Lung microvascular endothelial cell (primary cell): Measurements from ENCODE around the gene CASTOR2. TPM values are rescaled to one million over a fixed set of nuclear protein-coding genes. Genes with fewer than 3 reads are reported as not detected.
"Not testable (repeated sequence)": the region's sequence is repeated elsewhere in the genome, so short reads cannot be mapped to it uniquely, and the experiment has no call there.

Source experiments
- DNase-seq, 2 donors: peaks; one replicate each; pipeline versions ENCODE4 v3.0.0 to v3.0.0-alpha.2; 2010; ENCODE audit warnings: low read depth in 2 of 2
- total RNA-seq: library from RNA; depleted of rRNA; stranded (reverse); fragments of >200 nt; gene quantifications from 2 replicates; pipeline ENCODE4 v1.2.1, GENCODE V29; 2014

CASTOR2 gene
- 8.3 and 12.7 TPM in 2 replicates for total RNA-seq

DNA sequence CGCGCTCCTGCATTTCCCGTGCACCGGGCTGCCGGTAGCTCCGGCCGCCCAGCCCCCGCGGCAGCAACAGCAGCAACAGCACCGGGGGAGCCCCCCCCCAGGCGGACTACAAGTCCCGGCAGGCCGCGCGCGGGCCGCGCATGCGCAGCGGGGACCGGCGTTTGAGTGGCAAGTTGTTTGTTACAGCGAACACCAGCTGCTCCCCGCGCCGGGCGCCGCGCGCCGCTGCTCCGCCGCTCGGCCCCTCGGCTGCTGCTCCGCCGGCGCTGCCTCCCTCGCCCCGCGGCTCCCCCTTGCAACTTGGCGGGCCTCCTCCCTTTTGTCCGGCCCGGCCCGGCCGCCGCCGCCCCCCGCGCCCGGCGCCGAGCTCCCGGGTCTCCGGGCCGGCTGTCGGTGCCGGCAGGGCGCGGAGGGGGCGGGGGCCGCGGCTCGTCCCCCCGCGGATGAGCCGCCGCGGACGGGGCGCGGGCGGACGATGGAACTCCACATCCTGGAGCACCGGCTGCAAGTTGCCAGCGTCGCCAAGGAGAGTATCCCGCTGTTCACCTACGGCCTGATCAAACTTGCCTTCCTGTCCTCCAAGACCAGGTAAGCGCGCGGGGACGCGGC is at the start of gene CASTOR2:
Gene CASTOR2, plus strand, starts transcription at position 195 of the 609 bp plus-strand sequence. Its CDS starts 281 bp downstream, at position 476.
- DNase-seq = not testable (repeated sequence)

DNA sequence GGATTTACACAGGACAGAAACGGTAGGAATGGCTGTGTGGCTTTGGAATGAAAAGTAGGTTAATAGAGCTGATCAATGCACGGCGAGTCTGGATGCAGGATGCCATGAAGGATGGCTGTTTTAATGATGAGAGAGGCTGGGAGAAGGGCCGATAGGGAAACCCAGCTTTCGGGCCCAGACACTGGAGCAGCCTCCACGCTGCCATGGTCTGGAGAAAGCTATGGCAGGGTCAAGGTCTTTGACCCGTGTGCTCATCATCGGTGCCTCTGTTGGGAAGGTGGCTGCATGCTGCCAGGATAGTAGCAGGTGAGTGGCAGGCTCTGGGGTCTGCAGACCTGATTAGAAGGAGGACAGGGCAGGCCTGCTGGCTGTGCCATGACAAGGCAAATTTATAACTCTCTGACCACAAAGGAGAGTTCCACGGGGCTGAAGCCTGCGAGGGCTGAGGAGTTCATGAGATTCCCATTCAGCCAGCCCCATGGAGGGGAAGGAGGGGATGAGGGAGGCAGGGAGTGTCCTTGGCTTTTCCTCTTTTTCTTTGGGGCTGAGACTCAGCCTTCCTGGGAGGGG is 42.1 kb upstream of the CASTOR2 start:
- not testable (repeated sequence) for DNase-seq

DNA sequence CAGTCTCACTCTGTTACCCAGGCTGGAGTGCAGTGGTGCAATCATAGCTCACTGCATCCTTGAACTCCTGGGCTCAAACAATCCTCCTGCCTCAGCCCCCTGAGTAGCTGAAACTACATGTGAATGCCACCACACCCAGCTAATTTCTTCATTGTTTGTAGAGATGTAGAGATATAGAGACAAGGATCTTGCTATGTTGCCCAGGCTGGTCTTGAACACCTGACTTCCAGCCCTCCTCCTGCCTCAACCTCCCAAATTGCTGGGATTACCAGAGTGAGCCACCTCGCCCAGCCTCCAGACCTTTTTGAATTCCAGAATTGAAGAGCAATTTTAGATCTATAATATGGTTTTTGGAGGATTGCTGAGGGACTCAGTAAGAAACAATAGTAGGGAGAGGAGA is 40.9 kb upstream of the CASTOR2 start:
- not testable (repeated sequence) for DNase-seq

DNA sequence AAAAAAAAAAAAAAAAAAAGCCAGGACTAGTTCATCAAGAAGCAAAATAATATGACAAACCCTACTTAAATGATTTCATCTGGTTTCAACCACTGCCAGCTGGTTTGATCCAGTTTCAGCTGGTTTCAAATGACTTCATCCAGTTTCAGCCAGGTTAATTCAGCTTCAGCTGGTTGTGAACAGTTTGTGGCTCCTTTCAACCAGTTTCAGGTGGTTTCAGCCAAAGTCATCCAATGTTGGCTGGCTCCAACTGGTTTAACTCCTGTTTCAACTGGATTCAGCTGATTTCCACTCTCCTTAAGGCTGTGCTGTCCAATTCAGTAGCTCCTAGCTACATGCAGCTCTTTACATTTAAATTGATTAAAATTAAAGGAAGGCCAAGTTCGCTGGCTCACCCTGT is 37.5 kb upstream of the CASTOR2 start:
- not testable (repeated sequence) for DNase-seq

DNA sequence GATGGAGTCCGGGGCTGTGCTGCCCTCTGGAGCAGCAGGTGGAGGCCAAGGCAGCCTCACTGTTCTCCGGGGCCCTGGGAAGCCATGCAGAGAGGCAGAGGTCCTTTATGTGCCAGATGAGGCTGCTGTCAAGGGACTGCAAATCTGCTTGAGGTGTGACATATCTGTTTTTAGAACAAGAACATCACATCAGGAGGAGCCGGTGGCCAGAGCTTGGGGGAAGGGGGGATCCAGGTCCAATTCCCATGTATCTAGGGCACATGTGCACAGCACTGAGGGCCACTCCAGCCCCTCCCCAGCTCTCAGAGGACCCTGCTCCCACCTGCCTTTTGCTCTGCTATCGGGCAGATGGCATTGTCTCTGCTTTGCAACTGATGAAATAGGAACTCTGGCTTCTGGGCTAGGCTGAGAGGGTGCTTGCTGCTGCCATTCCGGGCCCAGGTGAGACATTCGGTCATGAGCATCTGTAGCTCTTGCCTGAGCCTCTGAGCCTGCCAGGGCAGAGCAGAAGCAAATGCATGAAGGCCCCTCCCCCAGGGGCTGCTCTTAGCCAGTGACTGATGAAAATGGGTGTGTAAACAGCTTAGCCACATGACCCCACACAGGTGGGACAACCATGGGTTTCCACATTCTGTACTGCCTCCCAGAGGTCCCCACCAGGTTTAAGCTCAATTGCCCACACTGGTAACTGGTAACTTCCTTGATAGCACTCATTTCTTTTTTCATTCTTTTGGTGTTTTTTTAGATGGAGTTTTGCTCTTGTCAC is 32.8 kb upstream of the CASTOR2 start:
- DNase-seq = not testable (repeated sequence)

DNA sequence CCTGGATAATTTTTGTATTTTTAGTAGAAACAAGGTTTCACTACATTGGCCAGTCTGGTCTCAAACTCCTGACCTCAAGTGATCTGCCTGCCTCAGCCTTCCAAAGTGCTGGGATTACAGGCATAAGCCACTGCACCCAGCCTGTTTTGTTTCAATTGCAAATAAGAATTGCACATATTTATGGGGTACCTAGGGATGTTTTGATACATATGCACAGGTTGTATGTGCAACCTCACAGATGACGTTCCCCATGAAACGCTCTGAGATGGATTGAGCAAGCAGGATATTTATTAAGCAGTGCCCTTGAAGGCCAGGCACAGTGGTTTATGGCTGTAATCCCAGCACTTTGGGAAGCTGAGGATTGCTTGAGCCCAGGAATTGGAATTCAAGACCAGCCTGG is 25.1 kb upstream of the CASTOR2 start:
- DNase-seq = not testable (repeated sequence)

DNA sequence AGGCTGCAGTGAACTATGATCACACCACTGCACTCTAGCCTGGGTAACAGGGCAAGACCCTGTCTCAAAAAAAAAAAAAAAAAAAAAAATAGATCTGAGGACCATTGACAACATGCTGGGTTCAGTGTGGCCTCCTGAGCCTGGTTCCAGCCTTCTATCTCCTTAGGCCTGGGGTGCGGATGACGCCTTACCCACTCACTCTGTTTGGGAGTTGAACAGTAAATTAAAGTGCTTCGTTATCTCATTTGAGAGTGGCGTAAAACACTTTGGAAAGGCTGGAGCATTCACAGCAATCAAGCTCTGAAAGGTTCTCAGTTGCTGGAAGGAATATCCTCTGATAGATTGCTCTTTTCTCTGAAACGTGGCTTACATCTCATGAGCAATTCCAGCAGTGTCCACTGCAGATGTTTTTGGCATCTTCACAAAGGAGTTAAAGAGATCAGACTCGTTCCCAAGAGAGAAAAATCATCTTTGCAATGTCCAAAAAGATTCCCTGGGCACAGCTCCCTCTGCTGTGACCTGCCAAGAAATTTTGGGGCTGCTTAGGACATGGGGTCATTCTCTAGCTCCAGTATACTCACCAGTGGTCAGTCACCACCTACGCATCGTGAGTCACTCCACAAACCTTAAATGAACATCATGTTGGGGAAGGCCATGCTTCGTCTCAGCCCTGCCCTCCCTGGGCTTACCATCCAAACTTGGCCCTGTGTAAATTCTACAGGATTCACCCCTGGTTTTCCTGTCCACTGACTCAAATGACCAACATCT is 23.0 kb upstream of the CASTOR2 start:
- DNase-seq = not testable (repeated sequence)

DNA sequence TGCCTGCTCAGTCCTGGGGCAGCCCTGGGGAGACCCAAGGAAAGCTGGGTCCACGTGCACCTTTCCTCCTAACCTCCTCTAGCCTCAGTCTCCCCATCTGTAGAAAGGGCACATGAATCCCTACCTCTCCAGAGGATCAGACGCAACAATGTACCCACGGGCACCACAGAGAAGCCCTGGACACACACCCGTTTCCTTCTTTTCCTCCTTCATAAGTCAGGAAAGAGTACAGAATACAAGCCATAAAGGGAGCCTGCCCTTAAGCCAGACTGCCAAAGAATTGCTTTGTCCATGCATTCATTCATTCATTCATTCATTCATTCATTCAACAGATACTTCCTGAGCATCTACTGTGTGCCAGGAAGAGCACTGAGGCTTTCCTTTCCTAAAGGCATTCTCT is 20.6 kb upstream of the CASTOR2 start:
- not testable (repeated sequence) for DNase-seq

DNA sequence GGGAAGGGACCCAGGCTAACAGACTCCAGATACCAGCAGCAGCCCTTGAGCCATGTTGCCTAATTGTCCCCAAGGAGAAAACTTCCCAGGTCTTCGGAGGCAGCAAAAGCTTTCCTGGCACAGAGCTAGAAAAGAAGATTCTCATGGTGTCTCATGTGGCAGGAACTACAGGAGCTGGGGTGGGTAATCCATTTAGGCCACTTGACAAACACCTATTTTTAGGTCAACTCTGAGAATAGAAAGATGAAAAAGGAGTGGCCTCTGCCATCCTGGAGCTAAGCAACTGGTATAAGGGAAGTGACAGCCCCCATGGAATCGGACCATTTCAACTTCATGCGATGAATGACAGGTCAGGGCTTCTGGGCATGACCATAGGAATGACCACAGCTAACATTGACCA is 16.8 kb upstream of the CASTOR2 start:
- not testable (repeated sequence) for DNase-seq

DNA sequence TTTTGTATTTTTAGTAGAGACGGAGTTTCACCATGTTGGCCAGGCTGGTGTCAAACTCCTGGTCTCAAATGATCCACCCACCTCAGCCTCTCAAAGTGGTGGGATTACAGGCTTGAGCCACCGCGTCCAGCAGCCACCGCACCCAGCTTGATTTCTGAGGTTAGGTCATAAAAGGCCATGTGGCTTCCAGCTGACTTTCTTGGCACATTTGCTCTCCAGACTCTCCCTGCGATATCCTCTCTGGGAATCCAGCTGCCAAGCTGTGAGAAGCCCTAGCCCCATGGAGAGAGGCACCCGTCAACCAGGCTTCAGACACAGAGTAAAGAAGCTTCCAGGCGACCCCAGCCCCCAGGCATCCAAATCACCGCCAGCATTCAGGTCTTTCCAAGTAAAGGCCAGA is 10.7 kb upstream of the CASTOR2 start:
- DNase-seq = not testable (repeated sequence)

DNA sequence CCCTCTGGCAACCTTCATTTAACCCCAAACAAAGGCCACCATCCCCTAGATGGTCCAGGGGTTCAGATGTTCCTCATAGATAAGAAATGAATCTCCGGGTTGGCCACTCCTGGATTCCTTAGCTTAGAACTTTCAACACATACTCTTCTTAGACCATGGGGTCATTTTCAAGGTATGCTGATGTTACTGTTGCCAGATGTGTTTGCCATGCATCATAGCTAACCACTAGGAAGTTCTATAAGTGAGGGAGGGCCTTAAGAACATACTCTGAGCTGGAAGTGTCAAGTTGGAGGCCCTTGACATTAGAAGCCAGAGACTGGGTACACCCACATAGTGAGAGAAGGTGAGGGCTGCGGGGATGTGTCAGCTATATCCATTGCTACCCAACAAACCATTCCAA is 6.2 kb upstream of the CASTOR2 start:
- DNase-seq = not testable (repeated sequence)

DNA sequence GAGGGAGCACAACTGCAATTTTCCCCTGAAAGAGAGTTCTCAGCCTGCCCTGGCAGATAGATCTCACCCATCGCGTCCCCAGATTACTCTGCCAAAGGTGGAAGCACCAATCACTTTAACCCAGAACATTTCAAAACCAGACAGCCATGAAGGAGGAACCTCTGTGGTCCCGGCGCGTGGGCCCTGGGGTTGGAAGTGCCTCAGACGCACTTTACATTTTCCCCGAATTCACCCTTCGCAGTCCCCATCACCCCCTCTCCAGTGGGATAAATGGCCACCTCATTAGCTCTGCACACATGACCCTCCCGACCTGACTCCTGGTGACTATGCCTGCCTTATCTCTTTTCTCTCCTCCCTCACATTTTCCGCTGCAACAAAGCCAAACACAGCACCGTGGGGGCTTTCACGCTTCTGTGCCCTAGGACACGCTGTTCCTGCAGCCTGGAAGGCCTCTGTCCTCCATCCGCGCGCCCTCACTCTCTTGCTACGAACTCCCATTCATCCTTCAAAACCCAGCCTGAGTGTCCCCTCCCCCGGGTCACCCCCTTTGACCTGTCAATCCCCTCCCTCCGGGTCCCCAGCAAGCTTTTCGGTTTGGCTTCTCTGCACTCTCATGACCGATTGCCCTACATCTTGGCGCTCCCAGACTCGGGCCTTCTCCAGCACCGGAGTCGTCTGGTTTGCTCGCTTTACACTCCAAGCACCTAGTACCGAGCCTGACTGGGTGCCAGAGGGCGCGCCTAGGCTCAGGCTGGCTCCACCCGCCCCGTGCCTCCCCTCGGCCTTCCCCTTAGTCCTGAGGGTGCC is 598 bp upstream of the CASTOR2 start:
- not testable (repeated sequence) for DNase-seq

DNA sequence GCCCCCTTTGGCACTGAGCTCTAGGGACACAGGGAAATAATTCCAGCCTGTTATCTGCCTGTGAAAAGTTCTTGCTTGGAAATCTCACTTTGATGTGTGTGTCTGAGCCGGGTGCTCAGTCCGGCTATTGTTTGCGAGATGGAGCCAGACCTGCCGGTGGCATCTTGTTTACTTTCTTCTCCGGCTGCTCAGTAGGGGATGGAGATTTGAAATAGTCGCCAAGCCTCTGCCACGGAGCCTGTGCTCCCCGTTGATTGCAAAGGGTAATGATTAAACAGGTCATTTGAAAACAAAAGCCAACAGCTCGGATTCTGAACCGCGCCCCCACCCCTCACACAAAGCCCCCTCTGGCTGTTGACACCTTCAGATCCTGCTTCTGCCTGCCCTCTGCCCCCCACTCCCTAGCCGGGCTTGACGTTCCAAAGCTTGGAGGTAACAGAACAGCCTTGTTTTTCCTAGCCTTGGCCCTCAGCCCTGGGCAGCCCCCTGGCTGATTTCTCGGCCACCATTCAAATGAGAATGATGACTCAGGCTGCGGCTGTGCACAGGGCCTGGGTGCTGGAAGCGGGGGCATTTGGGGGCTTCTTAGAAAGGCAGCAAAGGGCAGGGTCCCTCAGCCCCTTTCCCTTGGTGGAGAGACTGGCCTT is 1.8 kb downstream of the CASTOR2 start:
- not testable (repeated sequence) for DNase-seq

DNA sequence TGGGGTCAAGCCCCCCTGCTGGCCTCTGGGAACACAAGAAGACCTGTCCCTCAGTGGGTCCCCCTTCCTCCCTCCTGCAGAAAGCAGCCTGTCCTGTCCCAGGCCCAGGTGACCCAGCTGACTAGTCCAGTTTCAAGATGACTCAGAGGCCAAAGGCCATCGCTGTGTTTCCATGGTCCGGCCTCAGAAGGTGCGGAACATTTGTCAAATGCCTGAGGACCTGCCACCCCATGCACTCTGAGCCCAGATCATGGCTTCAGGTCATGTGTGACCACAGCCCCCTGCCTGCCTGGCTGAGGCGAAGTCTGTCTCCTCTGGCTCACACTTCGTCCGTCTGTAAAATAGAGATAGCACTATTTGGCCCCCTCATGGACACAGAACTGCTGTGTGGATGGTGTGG is 2.4 kb downstream of the CASTOR2 start:
- DNase-seq = not testable (repeated sequence)

DNA sequence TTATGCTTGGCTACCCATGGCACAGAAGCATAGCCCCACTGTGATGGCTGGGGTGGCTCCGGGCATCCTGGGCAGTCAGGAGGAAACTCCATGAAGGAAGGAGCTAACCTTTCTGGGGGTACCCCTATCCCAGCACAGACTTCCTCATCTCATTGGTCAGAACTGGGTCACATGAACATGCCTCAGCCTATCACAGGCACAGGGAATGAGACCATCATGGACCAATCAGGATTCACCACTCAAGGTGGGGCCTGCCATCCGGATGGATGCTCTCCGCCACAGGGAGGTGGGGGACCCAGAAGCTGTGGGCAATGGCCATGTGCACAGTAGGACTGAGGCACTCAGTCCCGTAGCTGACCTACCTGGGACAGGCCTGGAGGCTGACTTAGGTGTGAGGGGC is 6.9 kb downstream of the CASTOR2 start:
- DNase-seq = not testable (repeated sequence)

DNA sequence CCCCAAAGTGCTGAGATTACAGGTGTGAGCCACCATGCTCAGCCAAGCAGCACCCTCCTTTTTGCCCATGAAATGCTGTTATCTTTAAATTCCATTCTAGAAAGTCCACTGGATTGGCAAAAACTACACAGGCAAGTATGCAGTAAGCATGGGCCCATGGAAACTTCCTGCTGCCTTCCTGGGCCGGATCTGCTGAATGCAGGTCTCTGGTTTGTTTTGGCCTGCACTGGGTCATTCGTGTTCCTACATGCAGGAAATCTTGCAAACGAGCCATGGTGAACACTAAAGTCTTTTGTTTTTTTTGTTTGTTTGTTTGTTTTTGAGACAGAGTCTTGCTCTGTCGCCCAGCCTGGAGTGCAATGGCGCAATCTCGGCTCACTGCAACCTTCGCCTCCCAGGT is 7.9 kb downstream of the CASTOR2 start:
- not testable (repeated sequence) for DNase-seq

DNA sequence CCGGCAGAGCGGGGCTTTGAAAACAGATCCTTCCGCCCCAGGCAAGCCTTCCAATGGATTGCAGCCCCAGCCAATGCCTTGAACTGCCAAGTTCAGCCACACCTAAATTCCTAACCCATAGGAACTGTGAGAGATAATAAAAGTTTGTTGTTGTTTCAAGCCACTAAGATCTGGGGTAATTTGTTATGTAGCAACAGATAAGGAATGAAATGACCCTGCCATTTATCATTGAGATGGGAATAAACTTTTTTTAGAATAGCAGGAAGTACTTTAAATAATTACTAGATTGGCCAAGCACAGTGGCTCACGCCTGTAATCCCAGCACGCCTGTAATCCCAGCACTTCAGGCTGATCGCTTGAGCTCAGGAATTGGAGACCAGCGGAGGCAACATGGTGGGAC is 11.5 kb downstream of the CASTOR2 start:
- not testable (repeated sequence) for DNase-seq

DNA sequence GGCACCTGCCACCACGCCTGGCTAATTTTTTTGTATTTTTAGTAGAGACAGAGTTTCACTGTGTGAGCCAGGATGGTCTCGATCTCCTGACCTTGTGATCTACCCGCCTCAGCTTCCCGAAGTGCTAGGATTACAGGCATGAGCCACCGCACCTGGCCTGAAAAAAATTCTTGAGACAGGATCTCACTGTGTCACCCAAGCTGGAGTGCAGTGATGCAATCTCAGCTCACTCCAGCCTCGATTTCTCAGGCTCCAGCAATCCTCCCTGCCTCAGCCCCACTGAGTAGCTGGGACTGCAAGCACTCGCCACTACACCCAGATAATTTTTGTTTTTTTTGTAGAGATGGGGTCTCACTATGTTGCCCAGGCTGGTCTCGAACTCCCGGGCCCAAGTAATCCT is 13.0 kb downstream of the CASTOR2 start:
- not testable (repeated sequence) for DNase-seq

DNA sequence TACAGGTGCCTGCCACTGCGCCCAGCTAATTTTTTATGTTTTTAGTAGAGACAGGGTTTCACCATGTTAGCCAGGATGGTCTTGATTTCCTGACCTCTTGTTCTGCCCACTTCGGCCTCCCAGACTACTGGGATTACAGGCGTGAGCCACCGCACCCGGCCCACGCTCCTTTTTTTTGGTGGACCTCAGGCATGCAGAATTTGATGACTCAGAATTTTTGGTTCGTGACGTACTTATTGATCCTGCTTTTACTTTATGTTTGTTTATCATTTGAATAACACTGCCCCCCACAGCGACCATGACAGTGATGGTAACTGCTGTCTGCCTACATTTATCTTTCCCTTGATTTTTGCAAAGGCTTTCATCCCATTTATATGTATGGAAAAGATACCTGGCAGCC is 23.9 kb downstream of the CASTOR2 start:
- not testable (repeated sequence) for DNase-seq

DNA sequence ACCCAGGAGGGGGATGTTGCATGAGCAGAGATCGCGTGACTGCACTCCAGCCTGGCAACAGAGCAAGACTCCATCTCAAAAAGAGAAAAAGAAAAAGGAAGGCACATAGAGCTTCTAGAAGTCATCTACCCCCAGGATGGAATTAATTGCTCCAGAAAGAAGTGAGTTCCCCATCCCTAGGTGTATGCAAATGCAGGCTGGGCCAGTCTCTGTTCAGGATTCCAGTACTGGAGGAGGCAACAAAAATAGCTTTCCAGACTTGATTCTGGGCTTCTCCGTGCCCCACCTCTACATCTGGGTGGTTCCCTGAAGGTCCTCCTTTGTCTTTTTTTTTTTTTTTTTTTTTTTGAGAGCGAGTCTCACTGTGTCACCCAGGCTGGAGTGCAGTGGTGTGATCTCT is 28.6 kb downstream of the CASTOR2 start:
- no peak for DNase-seq
